ENCODE data around the gene EBF4.
A peak's percentile ranks its signal among the peaks of the same experiment; 100 is the strongest.

EBF4 gene, protein sequence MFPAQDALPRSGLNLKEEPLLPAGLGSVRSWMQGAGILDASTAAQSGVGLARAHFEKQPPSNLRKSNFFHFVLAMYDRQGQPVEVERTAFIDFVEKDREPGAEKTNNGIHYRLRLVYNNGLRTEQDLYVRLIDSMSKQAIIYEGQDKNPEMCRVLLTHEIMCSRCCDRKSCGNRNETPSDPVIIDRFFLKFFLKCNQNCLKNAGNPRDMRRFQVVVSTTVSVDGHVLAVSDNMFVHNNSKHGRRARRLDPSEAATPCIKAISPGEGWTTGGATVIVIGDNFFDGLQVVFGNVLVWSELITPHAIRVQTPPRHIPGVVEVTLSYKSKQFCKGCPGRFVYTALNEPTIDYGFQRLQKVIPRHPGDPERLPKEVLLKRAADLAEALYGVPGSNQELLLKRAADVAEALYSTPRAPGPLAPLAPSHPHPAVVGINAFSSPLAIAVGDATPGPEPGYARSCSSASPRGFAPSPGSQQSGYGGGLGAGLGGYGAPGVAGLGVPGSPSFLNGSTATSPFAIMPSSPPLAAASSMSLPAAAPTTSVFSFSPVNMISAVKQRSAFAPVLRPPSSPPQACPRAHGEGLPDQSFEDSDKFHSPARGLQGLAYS

DNA sequence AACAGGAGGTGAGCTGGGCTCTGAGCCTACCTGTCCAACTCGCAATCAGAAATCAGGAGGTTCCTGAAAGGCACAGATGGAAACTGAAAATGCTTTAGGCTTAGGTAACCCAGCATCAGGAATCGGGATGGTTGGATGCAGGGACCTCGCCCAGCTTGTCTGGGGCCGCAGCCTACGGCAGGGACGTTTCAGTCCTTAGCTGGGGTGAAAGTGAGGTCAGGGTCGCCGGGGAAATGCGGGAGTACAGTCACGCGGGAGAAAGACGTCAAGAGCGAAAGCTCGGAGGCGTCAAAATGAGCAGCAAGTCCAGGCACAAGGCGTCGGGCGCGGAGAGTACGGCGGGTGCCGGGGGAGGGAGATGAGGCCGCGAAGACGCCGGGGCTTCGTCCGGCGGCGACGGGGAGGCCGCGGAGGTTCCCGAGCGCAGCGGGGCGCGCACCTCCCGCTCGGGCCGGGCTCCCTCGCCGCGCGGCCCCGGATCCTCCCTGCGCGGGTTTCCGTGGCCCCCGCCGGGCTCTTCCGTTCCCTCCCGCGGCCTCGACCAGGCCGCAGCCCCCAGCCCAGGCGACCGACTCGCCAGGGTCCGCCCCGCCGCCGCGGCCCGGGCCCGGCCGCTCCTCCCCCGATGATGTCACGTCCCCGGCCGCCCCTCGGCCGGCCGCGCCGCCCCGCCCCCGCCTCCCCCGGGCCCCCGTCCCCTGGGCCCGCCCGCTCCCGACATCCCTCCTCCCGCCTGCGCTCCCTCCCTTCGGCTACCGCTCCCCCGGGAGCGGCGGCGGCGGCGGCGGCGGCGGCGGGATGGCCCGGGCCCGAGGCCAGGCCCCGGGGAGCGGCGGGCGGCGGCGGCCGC lies at the start of gene EBF4:
Gene EBF4 (plus strand): TSS at position 745 of the 850 bp plus-strand sequence. CDS start 866 bp downstream, outside the sequence.
- H3K36me3 ChIP-seq (ENCODE audit: control insufficient read depth in 1 of 2, insufficient read depth in 2 of 2, low read length in 2 of 2): no peaks in the 10 kb centered on the region
- H3K4me1 ChIP-seq (ENCODE audit: control insufficient read depth in 1 of 2, insufficient read depth in 2 of 2, low read length in 2 of 2): peaks cover 0 to 4% of the 10 kb centered on the region in 2 donors
- no peak within 1 kb of the TSS for H3K27ac ChIP-seq (ENCODE audit: low read length)
- peaks cover 17% of the 10 kb centered on the region for H3K27me3 ChIP-seq (ENCODE audit: low read depth, low read length)
- peak within 1 kb of the TSS; percentile 46 to 66 for H3K4me3 ChIP-seq (ENCODE audit: low read depth in 1 of 2, low read length in 2 of 2)
- H3K9me3 ChIP-seq (ENCODE audit: control insufficient read depth in 1 of 2, low read length in 2 of 2): no peaks in the 10 kb centered on the region

DNA sequence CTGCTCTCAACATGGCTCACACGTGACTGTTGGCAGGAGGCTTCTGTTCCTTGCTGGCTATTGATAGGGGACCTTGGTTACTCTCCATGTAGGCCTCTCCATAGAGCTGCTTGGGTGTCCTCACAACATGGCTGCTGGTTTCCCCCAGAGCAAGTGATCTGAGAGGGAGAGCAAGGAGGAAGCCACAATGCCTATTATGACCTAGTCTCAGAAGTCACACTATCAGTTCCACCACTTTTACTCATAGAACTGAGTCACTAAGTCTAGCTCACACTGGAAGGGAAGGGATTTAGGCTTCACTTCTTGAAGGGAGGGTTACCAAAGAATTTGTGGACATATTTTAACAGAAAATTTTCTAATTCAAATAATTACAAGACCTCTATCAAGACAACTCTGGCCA lies 48.9 kb upstream of the EBF4 start:
- Histone ChIP-seq H3K27ac (ENCODE audit: low read length) (no peak overlapping the region), H3K9me3 (ENCODE audit: control insufficient read depth in 1 of 2, low read length in 2 of 2) (no peaks in the 10 kb centered on the region), H3K36me3 (ENCODE audit: control insufficient read depth in 1 of 2, insufficient read depth in 2 of 2, low read length in 2 of 2) (peaks cover 6 to 10% of the 10 kb centered on the region in 2 donors), H3K4me1 (ENCODE audit: control insufficient read depth in 1 of 2, insufficient read depth in 2 of 2, low read length in 2 of 2) (no peaks in the 10 kb centered on the region), H3K27me3 (ENCODE audit: low read depth, low read length) (no peaks in the 10 kb centered on the region), H3K4me3 (ENCODE audit: low read depth in 1 of 2, low read length in 2 of 2) (no peak overlapping the region)

DNA sequence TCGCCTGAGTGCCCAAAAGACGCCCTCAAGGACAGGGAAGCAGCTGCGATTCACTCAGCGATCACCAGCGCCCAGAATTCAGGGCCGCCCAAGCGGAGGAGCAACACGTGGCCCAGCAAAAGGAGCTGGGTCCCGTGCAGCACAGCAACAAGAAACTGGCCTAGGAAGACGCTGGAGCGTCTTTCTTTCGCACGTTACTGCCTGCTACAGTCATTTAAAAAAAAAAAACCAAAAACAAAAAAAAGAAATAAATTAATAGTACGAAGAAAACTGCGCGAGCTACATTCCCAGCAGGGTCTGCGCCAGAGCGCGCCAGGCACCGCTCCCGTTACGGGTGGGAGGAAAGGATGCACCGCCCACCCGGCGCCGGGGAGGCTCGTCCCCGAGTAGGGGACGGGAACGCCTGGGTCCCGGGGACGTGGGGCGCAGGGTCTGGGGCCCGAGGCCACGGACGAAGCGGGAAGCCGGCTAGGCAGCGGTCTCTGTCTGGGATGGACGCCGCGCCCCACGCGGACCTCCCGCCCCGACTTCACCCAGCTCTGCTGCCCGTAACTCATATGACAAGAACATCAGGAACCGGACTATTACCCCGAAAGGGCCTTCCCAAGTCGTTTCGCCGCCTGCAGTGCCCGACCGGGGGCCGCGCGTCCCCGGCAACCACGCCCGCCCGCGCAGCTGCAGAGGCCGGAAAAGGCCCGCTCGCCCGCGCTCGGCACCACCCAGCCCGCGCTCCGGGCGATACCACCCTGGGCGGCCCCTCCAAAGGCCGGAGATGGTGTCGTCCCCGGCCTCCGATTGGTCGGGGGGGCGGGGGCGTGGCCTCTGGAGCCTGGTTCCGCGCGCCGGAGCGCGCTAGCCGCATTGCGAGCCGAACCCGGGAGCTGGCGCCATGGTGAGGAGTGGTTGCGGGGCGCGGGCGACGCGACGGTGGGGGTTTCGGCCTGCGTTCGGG lies 40.5 kb upstream of the EBF4 start, which contains the start of gene NOP56:
Gene NOP56 (plus strand): TSS at position 861 of the 952 bp plus-strand sequence. CDS start 29 bp downstream, at position 890.
- Histone ChIP-seq H3K36me3 (ENCODE audit: control insufficient read depth in 1 of 2, insufficient read depth in 2 of 2, low read length in 2 of 2) (peaks cover 25 to 31% of the 10 kb centered on the region in 2 donors), H3K27ac (ENCODE audit: low read length) (peak within 1 kb of the TSS; percentile 88), H3K4me3 (ENCODE audit: low read depth in 1 of 2, low read length in 2 of 2) (peak within 1 kb of the TSS; percentile 96 to 99), H3K4me1 (ENCODE audit: control insufficient read depth in 1 of 2, insufficient read depth in 2 of 2, low read length in 2 of 2) (peaks cover 6 to 18% of the 10 kb centered on the region in 2 donors), H3K9me3 (ENCODE audit: control insufficient read depth in 1 of 2, low read length in 2 of 2) (no peaks in the 10 kb centered on the region), H3K27me3 (ENCODE audit: low read depth, low read length) (no peaks in the 10 kb centered on the region)

DNA sequence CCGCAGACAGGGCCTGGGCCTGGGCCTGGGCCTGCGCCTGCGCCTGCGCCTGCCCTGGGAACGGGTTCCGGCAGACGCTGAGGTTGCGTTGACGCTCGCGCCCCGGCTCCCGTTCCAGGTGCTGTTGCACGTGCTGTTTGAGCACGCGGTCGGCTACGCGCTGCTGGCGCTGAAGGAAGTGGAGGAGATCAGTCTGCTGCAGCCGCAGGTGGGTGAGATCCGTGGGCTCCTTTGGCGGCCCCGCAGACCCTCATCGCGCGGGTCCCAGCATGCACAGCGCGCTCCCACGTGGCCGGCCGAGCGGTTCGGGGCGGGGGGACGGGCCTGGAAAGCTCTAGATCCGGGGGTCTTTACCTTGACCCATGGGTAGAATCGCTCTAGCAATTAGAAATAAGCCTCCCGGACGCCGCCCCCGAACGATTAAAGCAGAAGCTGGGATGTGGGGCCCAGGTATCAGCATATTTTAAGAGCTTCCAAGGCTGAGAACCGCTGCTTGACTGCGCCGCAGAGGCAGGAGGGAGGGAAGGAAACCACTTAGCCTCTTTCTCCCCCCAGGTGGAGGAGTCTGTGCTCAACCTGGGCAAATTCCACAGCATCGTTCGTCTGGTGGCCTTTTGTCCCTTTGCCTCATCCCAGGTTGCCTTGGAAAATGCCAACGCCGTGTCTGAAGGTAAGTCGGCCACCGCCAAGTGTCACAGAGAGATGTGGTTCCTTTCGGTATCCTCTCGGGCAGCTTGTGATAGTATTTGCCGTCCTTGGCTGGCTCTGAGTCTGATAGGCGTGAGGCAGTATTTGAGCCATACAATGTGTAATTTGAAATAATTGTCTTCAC lies 39.6 kb upstream of the EBF4 start:
- Histone ChIP-seq H3K27me3 (ENCODE audit: low read depth, low read length) (no peaks in the 10 kb centered on the region), H3K4me1 (ENCODE audit: control insufficient read depth in 1 of 2, insufficient read depth in 2 of 2, low read length in 2 of 2) (peaks cover 6 to 18% of the 10 kb centered on the region in 2 donors), H3K36me3 (ENCODE audit: control insufficient read depth in 1 of 2, insufficient read depth in 2 of 2, low read length in 2 of 2) (peaks cover 30 to 40% of the 10 kb centered on the region in 2 donors), H3K4me3 (ENCODE audit: low read depth in 1 of 2, low read length in 2 of 2) (peak overlapping the region; percentile 96 to 99), H3K27ac (ENCODE audit: low read length) (peak overlapping the region; percentile 63), H3K9me3 (ENCODE audit: control insufficient read depth in 1 of 2, low read length in 2 of 2) (no peaks in the 10 kb centered on the region)

DNA sequence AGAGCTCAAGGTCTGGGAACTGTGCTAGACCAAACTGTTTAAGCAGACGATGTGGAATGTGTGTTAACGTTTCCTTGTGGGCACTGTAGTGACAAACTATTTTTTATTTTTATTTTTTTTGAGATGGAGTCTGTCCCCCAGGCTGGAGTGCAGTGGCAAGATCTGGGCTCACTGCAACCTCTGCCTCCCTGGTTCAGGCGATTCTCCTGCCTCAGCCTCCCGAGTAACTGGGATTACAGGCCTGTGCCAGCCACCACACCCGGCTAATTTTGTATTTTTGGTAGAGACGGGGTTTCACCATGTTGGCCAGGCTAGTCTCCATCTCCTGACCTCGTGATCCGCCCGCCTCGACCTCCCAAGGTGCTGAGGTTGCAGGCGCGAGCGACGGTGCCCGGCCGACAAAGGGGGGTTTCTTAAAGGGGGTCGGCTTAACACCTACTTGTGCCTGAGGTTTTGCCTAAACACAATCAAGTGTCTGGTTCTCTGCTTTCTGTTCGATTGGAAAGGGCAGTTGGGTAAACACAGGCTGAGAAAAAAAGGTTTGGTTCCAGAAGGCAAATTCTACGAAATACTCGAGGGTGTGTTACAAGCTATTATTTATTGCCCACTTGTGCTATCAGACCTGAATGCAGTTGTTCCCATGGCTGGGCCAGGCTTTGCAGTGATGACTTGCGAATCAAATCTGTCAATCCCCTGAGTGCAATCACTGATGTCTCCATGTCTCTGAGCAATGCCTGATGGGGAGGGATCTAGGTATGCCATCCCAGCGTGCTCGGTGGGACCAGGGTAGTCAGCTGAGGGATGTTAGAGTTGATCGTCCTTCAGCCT lies 38.8 kb upstream of the EBF4 start:
- H3K4me1 ChIP-seq (ENCODE audit: control insufficient read depth in 1 of 2, insufficient read depth in 2 of 2, low read length in 2 of 2): peaks cover 6 to 18% of the 10 kb centered on the region in 2 donors
- H3K27me3 ChIP-seq (ENCODE audit: low read depth, low read length): no peaks in the 10 kb centered on the region
- H3K9me3 ChIP-seq (ENCODE audit: control insufficient read depth in 1 of 2, low read length in 2 of 2): no peaks in the 10 kb centered on the region
- peak overlapping the region; percentile 96 to 99 for H3K4me3 ChIP-seq (ENCODE audit: low read depth in 1 of 2, low read length in 2 of 2)
- H3K27ac ChIP-seq (ENCODE audit: low read length): peak overlapping the region; percentile 63
- H3K36me3 ChIP-seq (ENCODE audit: control insufficient read depth in 1 of 2, insufficient read depth in 2 of 2, low read length in 2 of 2): peaks cover 37 to 48% of the 10 kb centered on the region in 2 donors

DNA sequence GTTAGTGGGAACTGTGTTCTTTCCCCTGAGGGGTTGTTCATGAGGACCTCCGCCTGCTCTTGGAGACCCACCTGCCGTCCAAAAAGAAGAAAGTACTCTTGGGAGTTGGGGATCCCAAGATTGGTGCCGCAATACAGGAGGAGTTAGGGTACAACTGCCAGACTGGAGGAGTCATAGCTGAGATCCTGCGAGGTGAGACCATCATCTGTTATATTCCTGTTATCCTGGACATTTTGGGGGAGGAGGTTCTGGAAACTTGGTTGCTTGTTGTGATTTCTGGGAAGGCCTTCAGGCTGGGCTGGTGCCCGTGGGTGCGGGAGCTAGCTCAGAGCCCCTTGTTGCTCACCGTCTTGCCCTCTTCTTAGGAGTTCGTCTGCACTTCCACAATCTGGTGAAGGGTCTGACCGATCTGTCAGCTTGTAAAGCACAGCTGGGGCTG lies 38.2 kb upstream of the EBF4 start:
- Histone ChIP-seq H3K4me3 (ENCODE audit: low read depth in 1 of 2, low read length in 2 of 2) (peak overlapping the region; percentile 31 to 99), H3K36me3 (ENCODE audit: control insufficient read depth in 1 of 2, insufficient read depth in 2 of 2, low read length in 2 of 2) (peaks cover 43 to 54% of the 10 kb centered on the region in 2 donors)

DNA sequence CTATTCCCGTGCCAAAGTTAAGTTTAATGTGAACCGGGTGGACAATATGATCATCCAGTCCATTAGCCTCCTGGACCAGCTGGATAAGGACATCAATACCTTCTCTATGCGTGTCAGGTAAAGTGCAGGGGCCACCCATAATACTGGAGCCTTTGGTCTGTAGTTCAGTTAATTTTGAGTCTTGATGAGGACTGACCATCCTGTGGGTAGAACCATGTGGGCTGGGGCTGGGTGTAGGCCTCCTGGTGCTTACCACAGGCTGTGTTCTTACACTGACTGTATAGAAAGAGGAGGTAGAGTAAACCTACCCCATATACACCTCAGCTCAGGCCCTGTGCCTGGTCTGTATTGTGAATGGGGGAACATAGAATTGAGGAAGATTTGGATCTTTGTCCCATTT lies 37.7 kb upstream of the EBF4 start:
- H3K4me3 ChIP-seq (ENCODE audit: low read depth in 1 of 2, low read length in 2 of 2): no peak overlapping the region
- no peaks in the 10 kb centered on the region for H3K27me3 ChIP-seq (ENCODE audit: low read depth, low read length)
- H3K4me1 ChIP-seq (ENCODE audit: control insufficient read depth in 1 of 2, insufficient read depth in 2 of 2, low read length in 2 of 2): peaks cover 6 to 18% of the 10 kb centered on the region in 2 donors
- no peak overlapping the region for H3K27ac ChIP-seq (ENCODE audit: low read length)
- peaks cover 45 to 59% of the 10 kb centered on the region in 2 donors for H3K36me3 ChIP-seq (ENCODE audit: control insufficient read depth in 1 of 2, insufficient read depth in 2 of 2, low read length in 2 of 2)
- no peaks in the 10 kb centered on the region for H3K9me3 ChIP-seq (ENCODE audit: control insufficient read depth in 1 of 2, low read length in 2 of 2)

More for the DNA sequence above, 38.2 kb upstream of the EBF4 start:
- Histone ChIP-seq H3K27me3 (ENCODE audit: low read depth, low read length) (no peaks in the 10 kb centered on the region), H3K4me1 (ENCODE audit: control insufficient read depth in 1 of 2, insufficient read depth in 2 of 2, low read length in 2 of 2) (peaks cover 6 to 18% of the 10 kb centered on the region in 2 donors), H3K9me3 (ENCODE audit: control insufficient read depth in 1 of 2, low read length in 2 of 2) (no peaks in the 10 kb centered on the region), H3K27ac (ENCODE audit: low read length) (no peak overlapping the region)

DNA sequence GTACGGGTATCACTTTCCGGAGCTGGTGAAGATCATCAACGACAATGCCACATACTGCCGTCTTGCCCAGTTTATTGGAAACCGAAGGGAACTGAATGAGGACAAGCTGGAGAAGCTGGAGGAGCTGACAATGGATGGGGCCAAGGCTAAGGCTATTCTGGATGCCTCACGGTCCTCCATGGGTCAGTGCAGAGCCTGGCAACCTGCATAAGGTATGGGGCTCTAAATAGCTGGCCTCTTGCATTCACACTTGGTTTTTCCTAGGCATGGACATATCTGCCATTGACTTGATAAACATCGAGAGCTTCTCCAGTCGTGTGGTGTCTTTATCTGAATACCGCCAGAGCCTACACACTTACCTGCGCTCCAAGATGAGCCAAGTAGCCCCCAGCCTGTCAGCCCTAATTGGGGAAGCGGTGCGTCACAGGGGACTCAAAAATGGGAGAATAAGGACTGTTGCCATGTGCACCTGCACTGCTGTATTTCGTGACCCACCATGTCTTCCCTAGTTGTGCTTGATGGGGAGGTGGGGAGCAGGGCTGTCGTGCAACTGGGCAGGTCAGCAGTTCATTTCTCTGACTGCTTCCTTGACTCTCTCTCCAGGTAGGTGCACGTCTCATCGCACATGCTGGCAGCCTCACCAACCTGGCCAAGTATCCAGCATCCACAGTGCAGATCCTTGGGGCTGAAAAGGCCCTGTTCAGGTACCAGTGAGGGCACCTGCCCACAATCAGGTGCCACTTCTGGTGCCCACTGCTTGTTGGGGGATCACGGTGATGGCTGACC lies 37.1 kb upstream of the EBF4 start:
- no peak overlapping the region for H3K27ac ChIP-seq (ENCODE audit: low read length)
- H3K4me3 ChIP-seq (ENCODE audit: low read depth in 1 of 2, low read length in 2 of 2): no peak overlapping the region
- no peaks in the 10 kb centered on the region for H3K27me3 ChIP-seq (ENCODE audit: low read depth, low read length)
- no peaks in the 10 kb centered on the region for H3K9me3 ChIP-seq (ENCODE audit: control insufficient read depth in 1 of 2, low read length in 2 of 2)
- H3K36me3 ChIP-seq (ENCODE audit: control insufficient read depth in 1 of 2, insufficient read depth in 2 of 2, low read length in 2 of 2): peaks cover 51 to 66% of the 10 kb centered on the region in 2 donors
- peaks cover 6 to 18% of the 10 kb centered on the region in 2 donors for H3K4me1 ChIP-seq (ENCODE audit: control insufficient read depth in 1 of 2, insufficient read depth in 2 of 2, low read length in 2 of 2)
